Karpas-422 (cell line): ENCODE results near the gene EPHB1. TPM values are rescaled to one million over a fixed set of nuclear protein-coding genes. Genes with fewer than 3 reads are reported as not detected.

Source experiments
- small RNA-seq: library from RNA; depleted of rRNA; stranded (forward); fragments of <200 nt; gene quantifications from one replicate; pipeline ENCODE3, GENCODE V24; 2014
- total RNA-seq: library from RNA; depleted of rRNA; stranded (reverse); fragments of >200 nt; shearing (Covaris generic); gene quantifications from 2 replicates; pipeline ENCODE4 v1.2.3, GENCODE V29; 2014; ENCODE audit warnings: low replicate concordance; rRNA removed

EPHB1 gene
- total RNA-seq, 1 experiment from 2014 or later = 24.1 TPM

Small RNAs within 50 kb of the gene (small RNA-seq; reads per million reads assigned to genes)
- 0.20 reads per million for gene RNA5SP141
- gene RNU6-1174P = not detected

Other genes starting within 250 kb of the EPHB1 start
- not detected in 2 replicates for gene KY, start 144.2 kb upstream of the EPHB1 start, total RNA-seq